Right lobe of liver (tissue), 4 donors: Measurements from ENCODE around the gene SPRED1.

Source experiments
- POLR2A ChIP-seq: fragments of 450-650 bp; IDR thresholded peaks from one replicate; pipeline ENCODE4 v1.6.1; 2017; ENCODE audit warnings: antibody characterized with exemption, mild to moderate bottlenecking
- TF ChIP-seq, protein P1 (sequence below), 4 donors: fragments of 200-600 bp in 3 of 4; fragments of 450-650 bp in 1 of 4; IDR thresholded peaks; one replicate each; pipeline versions ENCODE4 v1.5.1 to v1.8.0; 2016 to 2022; ENCODE audit warnings: antibody characterized with exemption in 4 of 4, mild to moderate bottlenecking in 2 of 4
- donor health status: DM: no; HTN: no; CAD: no.
- donor health status: DM: no; HTN: no; CAD: no.
- donor health status: DM: no; HTN: yes; CAD: no.

DNA sequence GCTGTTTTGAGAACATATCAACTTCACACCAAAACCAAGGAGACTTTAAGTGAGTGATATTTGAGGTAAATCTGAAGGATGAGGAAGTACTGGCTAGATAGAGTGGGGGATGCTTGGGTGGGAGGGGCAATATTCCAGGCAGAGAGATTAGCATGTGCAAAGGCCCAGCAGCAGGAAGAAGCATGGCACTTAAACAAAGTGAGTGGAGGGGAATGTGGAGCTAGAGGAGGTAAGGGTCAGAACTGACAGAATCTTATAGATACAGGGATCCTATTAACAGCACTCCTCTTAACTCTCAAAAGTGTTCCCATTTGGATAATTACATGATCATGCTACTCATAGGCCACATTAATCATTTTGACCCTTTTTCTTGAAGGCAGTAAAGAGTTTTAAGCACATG lies 41.4 kb upstream of the SPRED1 start:
- no peak for TF ChIP-seq POLR2A
- TF ChIP-seq, protein P1, sequence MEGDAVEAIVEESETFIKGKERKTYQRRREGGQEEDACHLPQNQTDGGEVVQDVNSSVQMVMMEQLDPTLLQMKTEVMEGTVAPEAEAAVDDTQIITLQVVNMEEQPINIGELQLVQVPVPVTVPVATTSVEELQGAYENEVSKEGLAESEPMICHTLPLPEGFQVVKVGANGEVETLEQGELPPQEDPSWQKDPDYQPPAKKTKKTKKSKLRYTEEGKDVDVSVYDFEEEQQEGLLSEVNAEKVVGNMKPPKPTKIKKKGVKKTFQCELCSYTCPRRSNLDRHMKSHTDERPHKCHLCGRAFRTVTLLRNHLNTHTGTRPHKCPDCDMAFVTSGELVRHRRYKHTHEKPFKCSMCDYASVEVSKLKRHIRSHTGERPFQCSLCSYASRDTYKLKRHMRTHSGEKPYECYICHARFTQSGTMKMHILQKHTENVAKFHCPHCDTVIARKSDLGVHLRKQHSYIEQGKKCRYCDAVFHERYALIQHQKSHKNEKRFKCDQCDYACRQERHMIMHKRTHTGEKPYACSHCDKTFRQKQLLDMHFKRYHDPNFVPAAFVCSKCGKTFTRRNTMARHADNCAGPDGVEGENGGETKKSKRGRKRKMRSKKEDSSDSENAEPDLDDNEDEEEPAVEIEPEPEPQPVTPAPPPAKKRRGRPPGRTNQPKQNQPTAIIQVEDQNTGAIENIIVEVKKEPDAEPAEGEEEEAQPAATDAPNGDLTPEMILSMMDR (IDR thresholded peaks at IDR 0.05): no peak
